K562 (cell line): ENCODE results near the gene TMEM43. TPM values are rescaled to one million over a fixed set of nuclear protein-coding genes. Genes with fewer than 3 reads are reported as not detected.

Experiments used
- CEBPG ChIP-seq, 3 experiments: fragments of 200-800 bp in 1 of 3; sonication (Bioruptor generic) in 1 of 3; sonication (generic) in 1 of 3; formaldehyde crosslinking in 1 of 3; IDR thresholded peaks in 2 of 3; conservative IDR thresholded peaks in 1 of 3; 2 replicates each; pipeline versions ENCODE4 v1.6.1 to v1.8.0; 2016 to 2022; ENCODE audit warnings: missing compliant biosample characterization in 2 of 3, missing genetic modification characterization in 2 of 3, mild to moderate bottlenecking in 1 of 3, missing genetic modification reagents in 1 of 3
- DPF2 ChIP-seq: fragments of 450-650 bp; IDR thresholded peaks from 2 replicates; pipeline ENCODE4 v1.6.1; 2016
- ELK1 ChIP-seq: sonication (generic); formaldehyde crosslinking; IDR thresholded peaks from 2 replicates; pipeline ENCODE4 v1.8.1; 2022; ENCODE audit warnings: missing genetic modification reagents
- EP300 ChIP-seq: IDR thresholded peaks from 2 replicates; pipeline ENCODE4 v1.6.1; 2012; ENCODE audit warnings: low read length, improper control_type of control experiment
- EP400 ChIP-seq: fragments of 450-650 bp; IDR thresholded peaks from 2 replicates; pipeline ENCODE4 v1.6.1; 2017; ENCODE audit warnings: antibody characterized with exemption, mild to moderate bottlenecking, moderate library complexity
- ETV5 ChIP-seq: sonication (generic); formaldehyde crosslinking; IDR thresholded peaks from 2 replicates; pipeline ENCODE4 v1.4.0; 2020; ENCODE audit warnings: low read depth, mild to moderate bottlenecking, missing genetic modification reagents
- GATAD2B ChIP-seq: fragments of 450-650 bp; IDR thresholded peaks from 2 replicates; pipeline ENCODE4 v1.6.1; 2017; ENCODE audit warnings: mild to moderate bottlenecking, borderline replicate concordance
- HNRNPH1 ChIP-seq: fragments of 200-400 bp; formaldehyde crosslinking; optimal IDR thresholded peaks from 2 replicates; pipeline ENCODE3; 2017; ENCODE audit warnings: low read depth, mild to moderate bottlenecking, low read length, moderate library complexity
- MYNN ChIP-seq, 2 experiments: sonication (generic); formaldehyde crosslinking in 1 of 2; IDR thresholded peaks; 2 replicates each; pipeline versions ENCODE4 v1.5.0 to v1.6.1; 2016 to 2020; ENCODE audit warnings: antibody characterized with exemption in 1 of 2, missing genetic modification reagents in 1 of 2
- NELFE ChIP-seq: IDR thresholded peaks from 2 replicates; pipeline ENCODE4 v1.6.1; 2011; ENCODE audit warnings: mild to moderate bottlenecking; ENCODE audit not compliant: insufficient read depth, insufficient read length
- NFATC3 ChIP-seq: fragments of 450-650 bp; IDR thresholded peaks from 2 replicates; pipeline ENCODE4 v1.6.1; 2017; ENCODE audit warnings: mild to moderate bottlenecking
- NR2C1 ChIP-seq, 2 experiments: fragments of 450-650 bp; IDR thresholded peaks; 2 replicates each; pipeline ENCODE4 v1.6.1; 2017; ENCODE audit warnings: mild to moderate bottlenecking in 2 of 2, antibody characterized with exemption in 1 of 2, inconsistent platforms in 1 of 2, missing compliant biosample characterization in 1 of 2, missing genetic modification characterization in 1 of 2
- RBFOX2 ChIP-seq: fragments of 200-400 bp; formaldehyde crosslinking; IDR thresholded peaks from 2 replicates; pipeline ENCODE4 v1.6.1; 2017; ENCODE audit warnings: low read depth, mild to moderate bottlenecking, low read length, moderate library complexity
- RBM34 ChIP-seq: fragments of 200-400 bp; formaldehyde crosslinking; IDR thresholded peaks from 2 replicates; pipeline ENCODE4 v1.6.1; 2018; ENCODE audit warnings: low read length, borderline replicate concordance; ENCODE audit not compliant: insufficient read depth
- SAFB2 ChIP-seq: fragments of 200-400 bp; formaldehyde crosslinking; IDR thresholded peaks from 2 replicates; pipeline ENCODE4 v1.6.1; 2018; ENCODE audit warnings: borderline replicate concordance, low read length, low read depth, moderate library complexity; ENCODE audit not compliant: severe bottlenecking
- TAF7 ChIP-seq: fragments of 450-650 bp; IDR thresholded peaks from 2 replicates; pipeline ENCODE4 v1.6.1; 2016; ENCODE audit warnings: missing genetic modification characterization, missing compliant biosample characterization
- ZNF512 ChIP-seq: IDR thresholded peaks from 2 replicates; pipeline ENCODE4 v1.6.1; 2016; ENCODE audit warnings: missing genetic modification characterization, missing compliant biosample characterization
- ZSCAN32 ChIP-seq: fragments of 450-650 bp; formaldehyde crosslinking; IDR thresholded peaks from 2 replicates; pipeline ENCODE4 v1.4.0; 2020; ENCODE audit warnings: mild to moderate bottlenecking, moderate library complexity
- polyA plus RNA-seq, 8 experiments: library from polyadenylated mRNA; depleted of rRNA in 4 of 8; stranded (reverse) in 5 of 8; unstranded in 3 of 8; fragments of >200 nt; fragmentation: Nextera tagmentation in 2 of 8; fragmentation: Illumina TruSeq in 1 of 8; extraction: Ambion mirVana in 2 of 8; extraction: Trizol in 1 of 8; gene quantifications; 2 replicates each; pipeline versions ENCODE4 v1.2.1 to v1.2.3, GENCODE V29; 2011 to 2014; ENCODE audit warnings: inconsistent platforms in 1 of 8, missing spikeins in 1 of 8
- total RNA-seq, 7 experiments: library from RNA; depleted of rRNA in 6 of 7; stranded (reverse); fragments of >200 nt in 6 of 7; fragmentation: Illumina TruSeq in 2 of 7; extraction: Trizol in 2 of 7; gene quantifications; 2 replicates each; pipeline versions ENCODE4 v1.2.1 to v1.2.3, GENCODE V29; 2011 to 2021; ENCODE audit warnings: low replicate concordance in 1 of 7
- TF ChIP-seq, protein P1 (sequence below): sonication (generic); formaldehyde crosslinking; IDR thresholded peaks from 2 replicates; pipeline ENCODE4 v1.8.0; 2023; ENCODE audit warnings: mild to moderate bottlenecking, missing genetic modification reagents

Gene TMEM43
- total and polyA plus RNA-seq, 9 of the 15 experiments (the other 6 are each of a cell fraction or from before 2014, with no cell fraction given), result 16.7 to 46.1 (median 35.7) TPM

DNA sequence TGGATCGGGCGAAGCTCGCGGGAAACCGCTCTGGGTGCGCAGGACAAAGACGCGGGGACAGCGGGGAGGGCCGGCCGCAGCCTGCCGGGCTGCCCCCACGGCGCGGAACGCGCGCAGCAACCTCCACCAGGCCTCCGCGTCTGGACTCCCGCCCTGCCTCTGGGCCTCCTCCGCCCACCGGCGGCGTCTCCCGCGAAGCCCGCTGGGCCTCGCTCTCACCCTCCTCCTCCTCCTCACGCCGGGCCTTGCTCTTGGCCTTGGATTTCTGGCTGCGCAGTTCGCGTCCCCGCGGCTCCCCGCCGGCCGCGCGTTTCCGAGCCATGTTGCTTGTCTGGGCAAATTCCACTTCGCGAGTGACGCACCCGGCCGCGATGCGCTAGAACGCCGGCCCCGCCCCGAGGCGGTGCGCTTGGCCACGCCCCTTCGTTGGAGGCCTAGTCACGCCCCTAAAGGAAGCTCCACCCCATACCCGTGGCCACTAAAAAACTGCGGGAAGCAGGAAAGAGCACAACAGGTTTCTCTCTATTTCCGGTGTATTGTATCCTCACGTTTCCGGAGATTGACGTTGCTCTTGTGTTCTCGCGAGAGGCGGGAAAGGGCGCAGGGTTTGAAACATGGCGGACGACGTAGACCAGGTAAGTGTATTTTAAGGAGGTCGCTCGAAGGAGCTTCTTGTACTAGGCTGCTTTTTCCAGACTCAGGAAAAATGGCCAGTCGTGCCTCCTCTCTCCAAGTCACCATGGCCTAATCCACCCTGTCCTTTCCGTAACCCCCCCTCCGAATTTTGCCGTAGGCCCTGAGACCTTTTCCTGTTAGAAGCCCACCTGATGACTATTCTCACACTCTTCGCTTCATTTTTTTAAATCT, 53.6 kb downstream of the TMEM43 start, which contains the start of the genes LSM3 and XPC (continued):
- TF ChIP-seq ZNF512 (tag) (no peak), NR2C1 (IDR thresholded peaks at IDR 0.05) (peak; percentile 14; the same call in 1 of the 2 replicates), NR2C1 (tag; IDR thresholded peaks at IDR 0.05) (no peak), ETV5 (CRISPR knock-in tag) (peak; percentile 92; the same call in 1 of the 2 replicates), TAF7 (tag) (peak; percentile 92), HNRNPH1 (no peak), MYNN (IDR thresholded peaks at IDR 0.05) (no peak), MYNN (CRISPR knock-in tag; IDR thresholded peaks at IDR 0.05) (no peak), CEBPG (CRISPR knock-in tag; IDR thresholded peaks at IDR 0.05) (peak; percentile 24; the same call in 1 of the 2 replicates), CEBPG (tag; conservative IDR thresholded peaks at IDR 0.05 in 1 of 2, IDR thresholded peaks at IDR 0.05 in 1 of 2) (no peak), SAFB2 (no peak), ELK1 (no peak), EP400 (peak; percentile 91), EP300 (no peak), NELFE (no peak), RBM34 (no peak), RBFOX2 (peak; percentile 100), ZSCAN32 (CRISPR knock-in tag) (no peak), NFATC3 (no peak), GATAD2B (no peak; the same call in 1 of the 2 replicates), DPF2 (no peak; the same call in 1 of the 2 replicates)
- TF ChIP-seq, protein P1, sequence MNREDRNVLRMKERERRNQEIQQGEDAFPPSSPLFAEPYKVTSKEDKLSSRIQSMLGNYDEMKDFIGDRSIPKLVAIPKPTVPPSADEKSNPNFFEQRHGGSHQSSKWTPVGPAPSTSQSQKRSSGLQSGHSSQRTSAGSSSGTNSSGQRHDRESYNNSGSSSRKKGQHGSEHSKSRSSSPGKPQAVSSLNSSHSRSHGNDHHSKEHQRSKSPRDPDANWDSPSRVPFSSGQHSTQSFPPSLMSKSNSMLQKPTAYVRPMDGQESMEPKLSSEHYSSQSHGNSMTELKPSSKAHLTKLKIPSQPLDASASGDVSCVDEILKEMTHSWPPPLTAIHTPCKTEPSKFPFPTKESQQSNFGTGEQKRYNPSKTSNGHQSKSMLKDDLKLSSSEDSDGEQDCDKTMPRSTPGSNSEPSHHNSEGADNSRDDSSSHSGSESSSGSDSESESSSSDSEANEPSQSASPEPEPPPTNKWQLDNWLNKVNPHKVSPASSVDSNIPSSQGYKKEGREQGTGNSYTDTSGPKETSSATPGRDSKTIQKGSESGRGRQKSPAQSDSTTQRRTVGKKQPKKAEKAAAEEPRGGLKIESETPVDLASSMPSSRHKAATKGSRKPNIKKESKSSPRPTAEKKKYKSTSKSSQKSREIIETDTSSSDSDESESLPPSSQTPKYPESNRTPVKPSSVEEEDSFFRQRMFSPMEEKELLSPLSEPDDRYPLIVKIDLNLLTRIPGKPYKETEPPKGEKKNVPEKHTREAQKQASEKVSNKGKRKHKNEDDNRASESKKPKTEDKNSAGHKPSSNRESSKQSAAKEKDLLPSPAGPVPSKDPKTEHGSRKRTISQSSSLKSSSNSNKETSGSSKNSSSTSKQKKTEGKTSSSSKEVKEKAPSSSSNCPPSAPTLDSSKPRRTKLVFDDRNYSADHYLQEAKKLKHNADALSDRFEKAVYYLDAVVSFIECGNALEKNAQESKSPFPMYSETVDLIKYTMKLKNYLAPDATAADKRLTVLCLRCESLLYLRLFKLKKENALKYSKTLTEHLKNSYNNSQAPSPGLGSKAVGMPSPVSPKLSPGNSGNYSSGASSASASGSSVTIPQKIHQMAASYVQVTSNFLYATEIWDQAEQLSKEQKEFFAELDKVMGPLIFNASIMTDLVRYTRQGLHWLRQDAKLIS (CRISPR knock-in tag), result peak; percentile 95
